ENCODE measurements around the gene TUT1.
A peak's percentile ranks its signal among the peaks of the same experiment; 100 is the strongest.

The TUT1 gene

DNA sequence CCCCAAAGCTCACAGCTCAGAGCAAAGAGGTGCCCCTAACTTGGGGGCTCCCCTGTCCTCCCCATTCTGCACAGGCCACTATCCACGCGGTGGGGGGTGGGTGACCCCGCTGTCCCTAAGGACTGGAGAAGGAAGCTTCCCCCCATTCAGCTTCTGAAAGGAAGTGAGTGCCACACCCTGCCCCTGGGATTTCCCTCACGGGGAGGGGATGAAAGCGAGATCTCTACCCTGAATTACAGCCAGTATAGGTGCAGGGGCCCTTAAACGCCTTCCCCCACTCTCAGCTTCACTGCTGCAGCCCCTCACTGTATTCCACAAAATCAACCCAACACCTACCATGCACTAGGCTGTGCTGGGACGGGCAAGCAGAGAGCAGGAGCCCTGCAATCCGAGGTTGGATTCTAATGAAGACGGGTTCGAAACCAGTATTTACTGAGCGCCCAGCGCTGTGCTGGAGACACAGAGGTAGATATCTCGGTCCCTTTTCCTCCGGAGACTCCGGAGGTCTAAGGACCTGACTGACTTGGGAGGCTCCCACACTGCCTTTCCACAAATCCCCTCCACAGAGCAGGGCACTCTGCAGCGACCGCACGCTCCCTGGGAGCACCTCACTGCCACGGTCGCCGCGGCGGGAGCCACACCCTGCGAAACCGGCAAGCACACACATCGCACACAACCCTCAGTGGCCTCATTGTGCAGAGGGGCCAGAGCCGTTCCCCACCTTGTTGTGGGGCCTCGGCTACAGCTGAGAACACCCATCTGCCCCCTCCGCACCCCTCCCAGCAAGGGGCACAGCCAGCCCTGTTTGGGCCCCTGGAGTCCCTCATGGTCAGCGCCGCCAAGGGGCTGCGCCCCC is 46.5 kb downstream of the TUT1 start:
- Histone ChIP-seq H3K27ac (peak overlapping the region; percentile 89), H3K9ac (ENCODE audit: insufficient read length) (peak overlapping the region; percentile 88), H3K9me3 (ENCODE audit: low read depth, low read length) (no peaks in the 10 kb centered on the region), H3K4me3 (peak overlapping the region; percentile 100), H3K36me3 (ENCODE audit: insufficient read depth, low read length) (no peaks in the 10 kb centered on the region)
- TF ChIP-seq EZH2 (IDR thresholded peaks at IDR 0.05) (no peak), FOXP2 (optimal IDR thresholded peaks at IDR 0.05; ENCODE audit: control extremely low read depth, extremely low read length, insufficient read depth) (no peak), POLR2AphosphoS5 (IDR thresholded peaks at IDR 0.05; ENCODE audit: borderline replicate concordance, low read depth, low read length) (no peak)
- DNase-seq (ENCODE audit: low read depth, low spot score) = no peak

GRCh38 chr11:62543680-62544444 is 47.5 kb downstream of the TUT1 start:
- peak overlapping the region; percentile 88 for H3K9ac ChIP-seq (ENCODE audit: insufficient read length)
- no peak for TF ChIP-seq FOXP2 (optimal IDR thresholded peaks at IDR 0.05; ENCODE audit: control extremely low read depth, extremely low read length, insufficient read depth)
- TF ChIP-seq EZH2 (IDR thresholded peaks at IDR 0.05) = no peak
- TF ChIP-seq POLR2AphosphoS5 (IDR thresholded peaks at IDR 0.05; ENCODE audit: borderline replicate concordance, low read depth, low read length) = no peak
- H3K36me3 ChIP-seq (ENCODE audit: insufficient read depth, low read length) = no peaks in the 10 kb centered on the region
- peak overlapping the region; percentile 68 for H3K27ac ChIP-seq
- peak overlapping the region; percentile 100 for H3K4me3 ChIP-seq
- no peaks in the 10 kb centered on the region for H3K9me3 ChIP-seq (ENCODE audit: low read depth, low read length)
- DNase-seq (ENCODE audit: low read depth, low spot score) = no peak

DNA sequence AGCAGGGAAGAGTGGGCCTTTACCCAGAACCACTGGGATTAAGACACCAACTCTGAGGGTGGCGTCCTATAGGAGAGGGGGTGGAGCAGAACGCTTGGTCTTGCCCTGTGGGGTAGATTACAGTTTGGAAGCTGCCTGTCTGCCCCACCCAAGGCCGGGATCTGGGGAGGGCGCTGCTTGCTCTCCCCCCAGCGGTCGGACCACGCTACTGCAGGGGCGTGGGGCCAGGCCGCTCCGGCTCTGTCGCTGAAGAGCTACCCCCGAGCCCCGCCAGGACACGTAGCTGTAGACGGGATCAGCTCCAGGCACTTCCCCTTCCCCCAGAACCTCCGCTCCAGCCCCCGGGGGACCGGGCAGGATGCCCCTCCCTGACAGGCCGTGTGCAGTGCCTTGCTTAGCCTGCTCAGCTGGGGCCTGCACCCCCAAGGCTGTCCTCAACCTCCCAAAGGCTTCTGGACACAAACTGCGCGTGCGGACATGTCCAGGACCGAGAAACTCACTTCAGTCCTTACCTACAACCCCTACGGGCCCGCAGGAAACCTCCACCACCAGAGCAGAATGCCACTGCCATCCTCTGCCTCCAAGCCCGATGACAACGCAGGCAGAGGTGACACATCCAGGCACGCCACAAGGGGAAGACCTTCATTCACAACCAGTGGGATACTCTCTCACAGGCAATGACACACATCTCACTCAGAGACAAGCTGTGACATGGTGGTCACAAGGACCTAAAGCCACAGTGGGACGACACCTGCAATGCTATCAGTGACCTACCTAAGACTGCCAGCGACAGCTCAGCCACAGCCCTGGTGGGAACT is 48.4 kb downstream of the TUT1 start:
- no peak for DNase-seq (ENCODE audit: low read depth, low spot score)
- Histone ChIP-seq H3K9ac (ENCODE audit: insufficient read length) (peak overlapping the region; percentile 88), H3K9me3 (ENCODE audit: low read depth, low read length) (no peaks in the 10 kb centered on the region), H3K4me3 (peak overlapping the region; percentile 100), H3K36me3 (ENCODE audit: insufficient read depth, low read length) (no peaks in the 10 kb centered on the region), H3K27ac (peak overlapping the region; percentile 68)
- TF ChIP-seq FOXP2 (optimal IDR thresholded peaks at IDR 0.05; ENCODE audit: control extremely low read depth, extremely low read length, insufficient read depth) (no peak), POLR2AphosphoS5 (IDR thresholded peaks at IDR 0.05; ENCODE audit: borderline replicate concordance, low read depth, low read length) (0 out of 2 replicates have a peak, but pooled peaks have one; percentile 16)

GRCh38 chr11:62542111-62542745 is 49.1 kb downstream of the TUT1 start:
- H3K27ac ChIP-seq = peak overlapping the region; percentile 61
- no peak for TF ChIP-seq FOXP2 (optimal IDR thresholded peaks at IDR 0.05; ENCODE audit: control extremely low read depth, extremely low read length, insufficient read depth)
- TF ChIP-seq POLR2AphosphoS5 (IDR thresholded peaks at IDR 0.05; ENCODE audit: borderline replicate concordance, low read depth, low read length) = no peak
- no peak for TF ChIP-seq EZH2 (IDR thresholded peaks at IDR 0.05)

GRCh38 chr11:62540804-62541701 is 50.3 kb downstream of the TUT1 start:
- Histone ChIP-seq H3K4me3 (no peak overlapping the region), H3K9me3 (ENCODE audit: low read depth, low read length) (no peaks in the 10 kb centered on the region), H3K27ac (no peak overlapping the region), H3K9ac (ENCODE audit: insufficient read length) (peak overlapping the region; percentile 32), H3K36me3 (ENCODE audit: insufficient read depth, low read length) (no peaks in the 10 kb centered on the region; the same call in 1 of the 2 replicates)
- no peak for DNase-seq (ENCODE audit: low read depth, low spot score)
- no peak for TF ChIP-seq FOXP2 (optimal IDR thresholded peaks at IDR 0.05; ENCODE audit: control extremely low read depth, extremely low read length, insufficient read depth)
- TF ChIP-seq POLR2AphosphoS5 (IDR thresholded peaks at IDR 0.05; ENCODE audit: borderline replicate concordance, low read depth, low read length) = no peak
- TF ChIP-seq EZH2 (IDR thresholded peaks at IDR 0.05) = no peak

More at GRCh38 chr11:62542111-62542745, 49.1 kb downstream of the TUT1 start:
- Histone ChIP-seq H3K9me3 (ENCODE audit: low read depth, low read length) (no peaks in the 10 kb centered on the region), H3K9ac (ENCODE audit: insufficient read length) (peak overlapping the region; percentile 52), H3K36me3 (ENCODE audit: insufficient read depth, low read length) (no peaks in the 10 kb centered on the region), H3K4me3 (peak overlapping the region; percentile 100)
- no peak for DNase-seq (ENCODE audit: low read depth, low spot score)

GRCh38 chr11:62539238-62539925 is 51.9 kb downstream of the TUT1 start:
- Histone ChIP-seq H3K27ac (no peak overlapping the region), H3K36me3 (ENCODE audit: insufficient read depth, low read length) (peaks cover 14% of the 10 kb centered on the region), H3K9ac (ENCODE audit: insufficient read length) (no peak overlapping the region), H3K9me3 (ENCODE audit: low read depth, low read length) (no peaks in the 10 kb centered on the region), H3K4me3 (no peak overlapping the region)
- no peak for TF ChIP-seq EZH2 (IDR thresholded peaks at IDR 0.05)
- TF ChIP-seq FOXP2 (optimal IDR thresholded peaks at IDR 0.05; ENCODE audit: control extremely low read depth, extremely low read length, insufficient read depth) = no peak
- no peak for TF ChIP-seq POLR2AphosphoS5 (IDR thresholded peaks at IDR 0.05; ENCODE audit: borderline replicate concordance, low read depth, low read length)
- DNase-seq (ENCODE audit: low read depth, low spot score) = no peak
